ENCODE results near the gene PLA2G4D. TPM values are rescaled to one million over a fixed set of nuclear protein-coding genes. Genes with fewer than 3 reads are reported as not detected.

Gene PLA2G4D
- total RNA-seq, 6 experiments from 2014 or later, result not detected

- H3K27me3 Mint-ChIP-seq (ENCODE audit: insufficient read depth), result peaks cover 22% of the 10 kb centered on the region
- DNase-seq, result no peak
- TF ChIP-seq, protein P1, sequence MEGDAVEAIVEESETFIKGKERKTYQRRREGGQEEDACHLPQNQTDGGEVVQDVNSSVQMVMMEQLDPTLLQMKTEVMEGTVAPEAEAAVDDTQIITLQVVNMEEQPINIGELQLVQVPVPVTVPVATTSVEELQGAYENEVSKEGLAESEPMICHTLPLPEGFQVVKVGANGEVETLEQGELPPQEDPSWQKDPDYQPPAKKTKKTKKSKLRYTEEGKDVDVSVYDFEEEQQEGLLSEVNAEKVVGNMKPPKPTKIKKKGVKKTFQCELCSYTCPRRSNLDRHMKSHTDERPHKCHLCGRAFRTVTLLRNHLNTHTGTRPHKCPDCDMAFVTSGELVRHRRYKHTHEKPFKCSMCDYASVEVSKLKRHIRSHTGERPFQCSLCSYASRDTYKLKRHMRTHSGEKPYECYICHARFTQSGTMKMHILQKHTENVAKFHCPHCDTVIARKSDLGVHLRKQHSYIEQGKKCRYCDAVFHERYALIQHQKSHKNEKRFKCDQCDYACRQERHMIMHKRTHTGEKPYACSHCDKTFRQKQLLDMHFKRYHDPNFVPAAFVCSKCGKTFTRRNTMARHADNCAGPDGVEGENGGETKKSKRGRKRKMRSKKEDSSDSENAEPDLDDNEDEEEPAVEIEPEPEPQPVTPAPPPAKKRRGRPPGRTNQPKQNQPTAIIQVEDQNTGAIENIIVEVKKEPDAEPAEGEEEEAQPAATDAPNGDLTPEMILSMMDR (IDR thresholded peaks at IDR 0.05), result no peak
These were observed 61.8 kb downstream of the PLA2G4D start for GRCh38 chr15:42032376-42033213.

GRCh38 chr15:42031198-42031915 lies 63.0 kb downstream of the PLA2G4D start:
- no peak overlapping the region for H3K27ac Mint-ChIP-seq
- peaks cover 8% of the 10 kb centered on the region; the same call in 1 of the 2 replicates for H3K9me3 Mint-ChIP-seq
- H3K36me3 Mint-ChIP-seq (ENCODE audit: low read depth), result peaks cover 8% of the 10 kb centered on the region; the same call in 1 of the 2 replicates
- TF ChIP-seq, protein P1 (IDR thresholded peaks at IDR 0.05), result no peak
- H3K4me1 Mint-ChIP-seq (ENCODE audit: low read depth), result peaks cover 14% of the 10 kb centered on the region
- no peak for DNase-seq
- H3K4me3 Mint-ChIP-seq, result no peak overlapping the region
- peaks cover 34% of the 10 kb centered on the region for H3K27me3 Mint-ChIP-seq (ENCODE audit: insufficient read depth)

More at GRCh38 chr15:42032376-42033213, 61.8 kb downstream of the PLA2G4D start:
- Mint-ChIP-seq H3K9me3 (peaks cover 8% of the 10 kb centered on the region; the same call in 1 of the 2 replicates), H3K27ac (no peak overlapping the region), H3K4me1 (ENCODE audit: low read depth) (peaks cover 14% of the 10 kb centered on the region), H3K36me3 (ENCODE audit: low read depth) (peaks cover 8% of the 10 kb centered on the region; the same call in 1 of the 2 replicates), H3K4me3 (no peak overlapping the region)

DNA sequence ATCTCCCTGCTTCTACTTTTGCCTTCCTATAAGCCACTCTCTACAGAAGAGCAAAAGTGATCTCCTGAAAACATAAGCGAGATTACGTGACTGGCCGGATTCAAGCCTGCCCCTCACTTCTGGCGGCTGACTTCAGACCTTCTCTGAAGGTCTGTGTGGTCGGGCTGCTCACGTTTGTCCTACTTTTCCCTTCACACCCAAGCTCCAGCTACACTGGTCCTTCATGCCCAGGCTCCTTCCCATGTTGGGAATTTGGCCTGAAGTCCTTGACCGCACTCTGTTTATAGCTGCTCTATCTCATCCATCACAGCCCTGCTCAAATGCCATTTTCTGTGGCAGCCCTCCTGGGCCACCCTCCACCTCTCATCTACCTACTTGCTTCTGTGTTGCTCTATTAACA lies 66.8 kb downstream of the PLA2G4D start:
- H3K36me3 Mint-ChIP-seq (ENCODE audit: low read depth), result peaks cover 8% of the 10 kb centered on the region; the same call in 1 of the 2 replicates

DNA sequence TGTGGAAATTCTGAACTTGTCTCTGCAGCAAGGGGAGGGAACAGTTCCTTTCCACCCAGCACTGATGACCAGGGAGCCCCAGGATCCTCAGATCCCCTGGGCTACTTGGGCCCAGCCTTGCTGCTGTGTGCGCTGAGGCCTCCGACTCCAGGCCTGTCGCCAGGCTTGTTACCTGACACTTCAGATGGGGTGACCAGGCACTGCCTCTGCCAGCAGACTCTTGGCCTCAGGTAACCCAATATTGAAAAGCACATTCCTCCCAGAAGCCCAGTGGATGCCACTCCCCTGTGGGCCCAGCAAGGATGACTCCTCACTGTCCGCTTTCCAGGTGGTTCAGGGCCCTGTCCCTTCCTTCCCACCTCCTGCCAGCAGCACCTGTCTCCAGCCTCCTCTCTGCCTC lies 70.1 kb downstream of the PLA2G4D start:
- Mint-ChIP-seq H3K9me3 (no peaks in the 10 kb centered on the region), H3K27me3 (ENCODE audit: insufficient read depth) (peaks cover 40% of the 10 kb centered on the region), H3K4me3 (no peak overlapping the region), H3K36me3 (ENCODE audit: low read depth) (no peaks in the 10 kb centered on the region), H3K27ac (no peak overlapping the region), H3K4me1 (ENCODE audit: low read depth) (no peaks in the 10 kb centered on the region)
- no peak for DNase-seq
- TF ChIP-seq, protein P1 (IDR thresholded peaks at IDR 0.05), result no peak

More for the DNA sequence above, 66.8 kb downstream of the PLA2G4D start:
- Mint-ChIP-seq H3K27me3 (ENCODE audit: insufficient read depth) (peaks cover 49% of the 10 kb centered on the region), H3K4me1 (ENCODE audit: low read depth) (peaks cover 6% of the 10 kb centered on the region), H3K4me3 (no peak overlapping the region), H3K27ac (no peak overlapping the region), H3K9me3 (peaks cover 8% of the 10 kb centered on the region; the same call in 1 of the 2 replicates)
- no peak for DNase-seq
- TF ChIP-seq, protein P1 (IDR thresholded peaks at IDR 0.05), result no peak

- no peak overlapping the region for H3K27ac Mint-ChIP-seq
- TF ChIP-seq, protein P1 (IDR thresholded peaks at IDR 0.05), result no peak
- peaks cover 35% of the 10 kb centered on the region for H3K27me3 Mint-ChIP-seq (ENCODE audit: insufficient read depth)
- no peaks in the 10 kb centered on the region for H3K4me1 Mint-ChIP-seq (ENCODE audit: low read depth)
- H3K9me3 Mint-ChIP-seq, result no peaks in the 10 kb centered on the region
- H3K36me3 Mint-ChIP-seq (ENCODE audit: low read depth), result no peaks in the 10 kb centered on the region
- DNase-seq, result no peak
- no peak overlapping the region for H3K4me3 Mint-ChIP-seq
These were observed 72.8 kb downstream of the PLA2G4D start for GRCh38 chr15:42021593-42021992.
